HCT116 (cell line): ENCODE data around the gene OR4X1.

Experiments
- CEBPB ChIP-seq: IDR thresholded peaks from 2 replicates; pipeline ENCODE4 v1.6.1; 2012; ENCODE audit warnings: low read depth
- ELF1 ChIP-seq: IDR thresholded peaks from 2 replicates; pipeline ENCODE4 v1.6.1; 2012; ENCODE audit warnings: low read depth, borderline replicate concordance
- EZH2 ChIP-seq: fragments of 200-600 bp; sonication (generic); IDR thresholded peaks from 2 replicates; pipeline ENCODE4 v1.6.1; 2017; ENCODE audit warnings: antibody characterized with exemption, mixed run types
- EZH2phosphoT487 ChIP-seq: fragments of 200-600 bp; IDR thresholded peaks from 2 replicates; pipeline ENCODE4 v1.6.1; 2018; ENCODE audit warnings: antibody characterized with exemption, borderline replicate concordance
- POLR2A ChIP-seq: IDR thresholded peaks from 2 replicates; pipeline ENCODE4 v1.7.0; 2011; ENCODE audit warnings: borderline replicate concordance; ENCODE audit not compliant: insufficient read depth, insufficient read length; ENCODE audit errors: extremely low read depth
- TF ChIP-seq, protein P1 (sequence below), 3 experiments: fragments of 200-600 bp in 1 of 3; sonication (generic) in 1 of 3; IDR thresholded peaks in 2 of 3; conservative IDR thresholded peaks in 1 of 3; 2 replicates each; pipeline ENCODE4 v1.5.1; 2012 to 2017; ENCODE audit warnings: low read depth in 2 of 3, low read length in 2 of 3, antibody characterized with exemption in 1 of 3, borderline replicate concordance in 1 of 3, control low read depth in 1 of 3, mild to moderate bottlenecking in 1 of 3, mixed read lengths in 1 of 3, mixed run types in 1 of 3, moderate library complexity in 1 of 3; ENCODE audit not compliant: insufficient read depth in 1 of 3
- TF ChIP-seq, protein P2 (sequence below): IDR thresholded peaks from 2 replicates; pipeline ENCODE4 v1.6.1; 2012; ENCODE audit warnings: low read depth
- TF ChIP-seq, protein P3 (sequence below): IDR thresholded peaks from 2 replicates; pipeline ENCODE4 v1.6.1; 2012
- TF ChIP-seq, protein P4 (sequence below): IDR thresholded peaks from 2 replicates; pipeline ENCODE4 v1.6.1; 2011; ENCODE audit warnings: mild to moderate bottlenecking, low read length, moderate library complexity; ENCODE audit not compliant: insufficient replicate concordance; ENCODE audit errors: extremely low read depth

DNA sequence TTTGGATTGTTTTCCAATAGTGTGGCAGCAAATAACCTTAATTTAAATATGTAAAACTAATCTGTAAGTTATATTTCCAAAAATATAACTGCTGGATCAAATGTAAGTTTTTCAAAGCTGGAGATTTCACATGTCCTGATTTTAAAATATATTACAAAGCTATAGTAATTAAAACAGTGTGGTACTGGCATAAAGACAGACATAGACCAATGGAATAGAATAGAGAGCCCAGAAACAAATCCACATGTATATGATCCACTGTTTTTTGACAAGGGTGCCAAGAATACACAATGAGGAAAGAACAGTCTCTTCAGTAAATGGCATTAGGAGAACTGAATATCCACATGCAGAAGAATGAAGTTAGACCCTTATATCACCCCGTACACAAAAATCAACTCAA lies 14.8 kb upstream of the OR4X1 start:
- TF ChIP-seq, protein P1, sequence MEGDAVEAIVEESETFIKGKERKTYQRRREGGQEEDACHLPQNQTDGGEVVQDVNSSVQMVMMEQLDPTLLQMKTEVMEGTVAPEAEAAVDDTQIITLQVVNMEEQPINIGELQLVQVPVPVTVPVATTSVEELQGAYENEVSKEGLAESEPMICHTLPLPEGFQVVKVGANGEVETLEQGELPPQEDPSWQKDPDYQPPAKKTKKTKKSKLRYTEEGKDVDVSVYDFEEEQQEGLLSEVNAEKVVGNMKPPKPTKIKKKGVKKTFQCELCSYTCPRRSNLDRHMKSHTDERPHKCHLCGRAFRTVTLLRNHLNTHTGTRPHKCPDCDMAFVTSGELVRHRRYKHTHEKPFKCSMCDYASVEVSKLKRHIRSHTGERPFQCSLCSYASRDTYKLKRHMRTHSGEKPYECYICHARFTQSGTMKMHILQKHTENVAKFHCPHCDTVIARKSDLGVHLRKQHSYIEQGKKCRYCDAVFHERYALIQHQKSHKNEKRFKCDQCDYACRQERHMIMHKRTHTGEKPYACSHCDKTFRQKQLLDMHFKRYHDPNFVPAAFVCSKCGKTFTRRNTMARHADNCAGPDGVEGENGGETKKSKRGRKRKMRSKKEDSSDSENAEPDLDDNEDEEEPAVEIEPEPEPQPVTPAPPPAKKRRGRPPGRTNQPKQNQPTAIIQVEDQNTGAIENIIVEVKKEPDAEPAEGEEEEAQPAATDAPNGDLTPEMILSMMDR (IDR thresholded peaks at IDR 0.05 in 2 of 3, conservative IDR thresholded peaks at IDR 0.05 in 1 of 3; ENCODE audit: borderline replicate concordance in 1 of 3, insufficient read depth in 1 of 3, low read depth in 2 of 3, low read length in 2 of 3), result no peak
- TF ChIP-seq, protein P2, sequence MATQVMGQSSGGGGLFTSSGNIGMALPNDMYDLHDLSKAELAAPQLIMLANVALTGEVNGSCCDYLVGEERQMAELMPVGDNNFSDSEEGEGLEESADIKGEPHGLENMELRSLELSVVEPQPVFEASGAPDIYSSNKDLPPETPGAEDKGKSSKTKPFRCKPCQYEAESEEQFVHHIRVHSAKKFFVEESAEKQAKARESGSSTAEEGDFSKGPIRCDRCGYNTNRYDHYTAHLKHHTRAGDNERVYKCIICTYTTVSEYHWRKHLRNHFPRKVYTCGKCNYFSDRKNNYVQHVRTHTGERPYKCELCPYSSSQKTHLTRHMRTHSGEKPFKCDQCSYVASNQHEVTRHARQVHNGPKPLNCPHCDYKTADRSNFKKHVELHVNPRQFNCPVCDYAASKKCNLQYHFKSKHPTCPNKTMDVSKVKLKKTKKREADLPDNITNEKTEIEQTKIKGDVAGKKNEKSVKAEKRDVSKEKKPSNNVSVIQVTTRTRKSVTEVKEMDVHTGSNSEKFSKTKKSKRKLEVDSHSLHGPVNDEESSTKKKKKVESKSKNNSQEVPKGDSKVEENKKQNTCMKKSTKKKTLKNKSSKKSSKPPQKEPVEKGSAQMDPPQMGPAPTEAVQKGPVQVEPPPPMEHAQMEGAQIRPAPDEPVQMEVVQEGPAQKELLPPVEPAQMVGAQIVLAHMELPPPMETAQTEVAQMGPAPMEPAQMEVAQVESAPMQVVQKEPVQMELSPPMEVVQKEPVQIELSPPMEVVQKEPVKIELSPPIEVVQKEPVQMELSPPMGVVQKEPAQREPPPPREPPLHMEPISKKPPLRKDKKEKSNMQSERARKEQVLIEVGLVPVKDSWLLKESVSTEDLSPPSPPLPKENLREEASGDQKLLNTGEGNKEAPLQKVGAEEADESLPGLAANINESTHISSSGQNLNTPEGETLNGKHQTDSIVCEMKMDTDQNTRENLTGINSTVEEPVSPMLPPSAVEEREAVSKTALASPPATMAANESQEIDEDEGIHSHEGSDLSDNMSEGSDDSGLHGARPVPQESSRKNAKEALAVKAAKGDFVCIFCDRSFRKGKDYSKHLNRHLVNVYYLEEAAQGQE, result no peak
- TF ChIP-seq EZH2, result no peak
- no peak for TF ChIP-seq CEBPB
- TF ChIP-seq, protein P3, sequence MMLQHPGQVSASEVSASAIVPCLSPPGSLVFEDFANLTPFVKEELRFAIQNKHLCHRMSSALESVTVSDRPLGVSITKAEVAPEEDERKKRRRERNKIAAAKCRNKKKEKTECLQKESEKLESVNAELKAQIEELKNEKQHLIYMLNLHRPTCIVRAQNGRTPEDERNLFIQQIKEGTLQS, result no peak
- no peak for TF ChIP-seq POLR2A
- no peak for TF ChIP-seq ELF1
- no peak for TF ChIP-seq EZH2phosphoT487
- TF ChIP-seq, protein P4, sequence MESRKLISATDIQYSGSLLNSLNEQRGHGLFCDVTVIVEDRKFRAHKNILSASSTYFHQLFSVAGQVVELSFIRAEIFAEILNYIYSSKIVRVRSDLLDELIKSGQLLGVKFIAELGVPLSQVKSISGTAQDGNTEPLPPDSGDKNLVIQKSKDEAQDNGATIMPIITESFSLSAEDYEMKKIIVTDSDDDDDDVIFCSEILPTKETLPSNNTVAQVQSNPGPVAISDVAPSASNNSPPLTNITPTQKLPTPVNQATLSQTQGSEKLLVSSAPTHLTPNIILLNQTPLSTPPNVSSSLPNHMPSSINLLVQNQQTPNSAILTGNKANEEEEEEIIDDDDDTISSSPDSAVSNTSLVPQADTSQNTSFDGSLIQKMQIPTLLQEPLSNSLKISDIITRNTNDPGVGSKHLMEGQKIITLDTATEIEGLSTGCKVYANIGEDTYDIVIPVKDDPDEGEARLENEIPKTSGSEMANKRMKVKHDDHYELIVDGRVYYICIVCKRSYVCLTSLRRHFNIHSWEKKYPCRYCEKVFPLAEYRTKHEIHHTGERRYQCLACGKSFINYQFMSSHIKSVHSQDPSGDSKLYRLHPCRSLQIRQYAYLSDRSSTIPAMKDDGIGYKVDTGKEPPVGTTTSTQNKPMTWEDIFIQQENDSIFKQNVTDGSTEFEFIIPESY, result no peak
